K562 (cell line): Measurements from ENCODE around the gene BCL7C. TPM values are rescaled to one million over a fixed set of nuclear protein-coding genes. Genes with fewer than 3 reads are reported as not detected.

Experiments
- CUX1 ChIP-seq: fragments of 200-800 bp; sonication (Bioruptor generic); IDR thresholded peaks from 2 replicates; pipeline ENCODE4 v1.6.1; 2016; ENCODE audit warnings: missing genetic modification characterization, missing compliant biosample characterization
- ETV5 ChIP-seq: sonication (generic); formaldehyde crosslinking; IDR thresholded peaks from 2 replicates; pipeline ENCODE4 v1.4.0; 2020; ENCODE audit warnings: low read depth, mild to moderate bottlenecking, missing genetic modification reagents
- FIP1L1 ChIP-seq: fragments of 200-400 bp; formaldehyde crosslinking; IDR thresholded peaks from 2 replicates; pipeline ENCODE4 v1.6.1; 2018; ENCODE audit warnings: mild to moderate bottlenecking, low read depth, low read length; ENCODE audit not compliant: poor library complexity, severe bottlenecking
- PCBP1 ChIP-seq: fragments of 200-400 bp; formaldehyde crosslinking; IDR thresholded peaks from 2 replicates; pipeline ENCODE4 v1.6.1; 2018; ENCODE audit warnings: mild to moderate bottlenecking, low read depth, low read length; ENCODE audit not compliant: poor library complexity, severe bottlenecking
- RBBP5 ChIP-seq: fragments of 200-600 bp; sonication (generic); IDR thresholded peaks from 2 replicates; pipeline ENCODE4 v1.6.1; 2012; ENCODE audit warnings: borderline replicate concordance, mild to moderate bottlenecking, low read length, control low read depth, inconsistent platforms; ENCODE audit not compliant: insufficient read depth, poor library complexity, severe bottlenecking
- SAP30 ChIP-seq: fragments of 200-600 bp; sonication (generic); IDR thresholded peaks from 2 replicates; pipeline ENCODE4 v1.6.1; 2012; ENCODE audit warnings: borderline replicate concordance, low read depth, mild to moderate bottlenecking, moderate library complexity, low read length, control low read depth, inconsistent platforms; ENCODE audit not compliant: insufficient read depth, poor library complexity, severe bottlenecking
- SIN3B ChIP-seq: fragments of 450-650 bp; IDR thresholded peaks from 2 replicates; pipeline ENCODE4 v1.6.1; 2017; ENCODE audit warnings: low read depth, mild to moderate bottlenecking, moderate library complexity
- SMARCE1 ChIP-seq: fragments of 450-650 bp; IDR thresholded peaks from 2 replicates; pipeline ENCODE4 v1.7.1; 2016; ENCODE audit warnings: mild to moderate bottlenecking
- ZFX ChIP-seq: sonication (generic); formaldehyde crosslinking; IDR thresholded peaks from 2 replicates; pipeline ENCODE4 v1.8.0; 2022; ENCODE audit warnings: mild to moderate bottlenecking, missing genetic modification reagents, moderate library complexity
- ZNF274 ChIP-seq: IDR thresholded peaks from 2 replicates; pipeline ENCODE4 v1.6.1; 2011; ENCODE audit warnings: low read depth, mild to moderate bottlenecking, low read length, moderate library complexity, borderline replicate concordance
- ZNF77 ChIP-seq: fragments of 250-450 bp; sonication (Bioruptor Pico); IDR thresholded peaks from 2 replicates; pipeline ENCODE4 v1.5.0; 2020
- polyA plus RNA-seq, 8 experiments: library from polyadenylated mRNA; depleted of rRNA in 4 of 8; stranded (reverse) in 5 of 8; unstranded in 3 of 8; fragments of >200 nt; fragmentation: Nextera tagmentation in 2 of 8; fragmentation: Illumina TruSeq in 1 of 8; extraction: Ambion mirVana in 2 of 8; extraction: Trizol in 1 of 8; gene quantifications; 2 replicates each; pipeline versions ENCODE4 v1.2.1 to v1.2.3, GENCODE V29; 2011 to 2014; ENCODE audit warnings: inconsistent platforms in 1 of 8, missing spikeins in 1 of 8
- total RNA-seq, 7 experiments: library from RNA; depleted of rRNA in 6 of 7; stranded (reverse); fragments of >200 nt in 6 of 7; fragmentation: Illumina TruSeq in 2 of 7; extraction: Trizol in 2 of 7; gene quantifications; 2 replicates each; pipeline versions ENCODE4 v1.2.1 to v1.2.3, GENCODE V29; 2011 to 2021; ENCODE audit warnings: low replicate concordance in 1 of 7
- TF ChIP-seq, protein P1 (sequence below): fragments of 450-650 bp; IDR thresholded peaks from 2 replicates; pipeline ENCODE4 v1.6.1; 2016
- TF ChIP-seq, protein P2 (sequence below): fragments of 250-450 bp; sonication (Bioruptor Pico); IDR thresholded peaks from 2 replicates; pipeline ENCODE4 v1.8.0; 2022; ENCODE audit warnings: inconsistent platforms
- TF ChIP-seq, protein P3 (sequence below): fragments of 450-650 bp; IDR thresholded peaks from 2 replicates; pipeline ENCODE4 v1.6.1; 2016; ENCODE audit warnings: antibody characterized with exemption

The BCL7C gene
- total and polyA plus RNA-seq, 9 of the 15 experiments (the other 6 are each of a cell fraction or from before 2014, with no cell fraction given), result 1.7 to 85.8 (median 19.6) TPM

DNA sequence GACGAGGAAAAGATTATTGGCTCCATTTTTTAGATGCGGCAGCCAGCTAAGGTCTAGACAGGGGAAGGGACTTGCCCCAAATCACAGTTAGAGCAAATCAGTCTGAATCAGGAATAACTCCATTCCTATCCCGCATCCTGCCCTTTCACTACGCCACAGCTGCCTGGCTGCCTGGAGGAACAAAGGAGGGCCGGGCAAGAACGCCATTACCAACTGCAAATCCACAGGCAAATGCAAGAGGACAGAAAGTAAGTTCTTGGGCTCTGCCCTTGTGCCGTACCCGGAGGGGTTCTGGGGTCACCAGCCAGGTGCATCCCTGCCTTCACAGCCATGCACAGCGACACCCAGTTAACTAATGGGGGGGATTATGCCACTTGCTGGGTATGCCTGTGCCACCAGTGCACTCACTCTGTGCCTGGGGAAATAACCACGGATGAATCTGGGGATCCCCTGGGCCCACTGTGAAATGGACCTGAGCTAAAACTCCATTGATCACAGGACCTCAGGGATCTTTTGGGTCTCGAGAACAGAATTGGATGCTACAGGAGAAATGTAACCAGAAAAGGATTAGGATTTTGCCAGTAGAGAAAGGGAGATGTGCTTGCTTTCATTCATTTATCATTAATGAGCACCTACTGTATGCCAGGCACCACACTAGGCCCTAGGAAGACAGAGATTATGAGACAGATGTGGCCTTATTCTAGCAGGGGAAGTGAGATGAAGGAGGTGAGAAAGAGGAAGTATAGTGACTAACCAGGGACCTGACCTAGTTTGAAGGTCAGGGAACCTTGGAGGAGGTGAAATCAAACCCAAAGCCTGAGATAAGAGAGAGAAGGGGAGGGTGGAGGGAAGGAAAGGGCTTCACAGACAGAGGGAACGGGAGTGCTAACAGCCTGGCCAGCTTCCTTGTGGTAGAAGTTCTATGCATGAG lies 17.7 kb downstream of the BCL7C start (continued):
- TF ChIP-seq, protein P1, sequence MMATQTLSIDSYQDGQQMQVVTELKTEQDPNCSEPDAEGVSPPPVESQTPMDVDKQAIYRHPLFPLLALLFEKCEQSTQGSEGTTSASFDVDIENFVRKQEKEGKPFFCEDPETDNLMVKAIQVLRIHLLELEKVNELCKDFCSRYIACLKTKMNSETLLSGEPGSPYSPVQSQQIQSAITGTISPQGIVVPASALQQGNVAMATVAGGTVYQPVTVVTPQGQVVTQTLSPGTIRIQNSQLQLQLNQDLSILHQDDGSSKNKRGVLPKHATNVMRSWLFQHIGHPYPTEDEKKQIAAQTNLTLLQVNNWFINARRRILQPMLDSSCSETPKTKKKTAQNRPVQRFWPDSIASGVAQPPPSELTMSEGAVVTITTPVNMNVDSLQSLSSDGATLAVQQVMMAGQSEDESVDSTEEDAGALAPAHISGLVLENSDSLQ, result peak; percentile 41; the same call in 1 of the 2 replicates
- peak; percentile 44; the same call in 1 of the 2 replicates for TF ChIP-seq ZFX (CRISPR knock-in tag)
- no peak for TF ChIP-seq PCBP1
- TF ChIP-seq ZNF274, result no peak
- TF ChIP-seq RBBP5, result no peak
- TF ChIP-seq SAP30, result no peak
- peak; percentile 93 for TF ChIP-seq SMARCE1
- no peak for TF ChIP-seq ZNF77 (CRISPR knock-in tag)
- no peak for TF ChIP-seq SIN3B
- TF ChIP-seq ETV5 (CRISPR knock-in tag), result peak; percentile 39; the same call in 1 of the 2 replicates
- TF ChIP-seq, protein P2, sequence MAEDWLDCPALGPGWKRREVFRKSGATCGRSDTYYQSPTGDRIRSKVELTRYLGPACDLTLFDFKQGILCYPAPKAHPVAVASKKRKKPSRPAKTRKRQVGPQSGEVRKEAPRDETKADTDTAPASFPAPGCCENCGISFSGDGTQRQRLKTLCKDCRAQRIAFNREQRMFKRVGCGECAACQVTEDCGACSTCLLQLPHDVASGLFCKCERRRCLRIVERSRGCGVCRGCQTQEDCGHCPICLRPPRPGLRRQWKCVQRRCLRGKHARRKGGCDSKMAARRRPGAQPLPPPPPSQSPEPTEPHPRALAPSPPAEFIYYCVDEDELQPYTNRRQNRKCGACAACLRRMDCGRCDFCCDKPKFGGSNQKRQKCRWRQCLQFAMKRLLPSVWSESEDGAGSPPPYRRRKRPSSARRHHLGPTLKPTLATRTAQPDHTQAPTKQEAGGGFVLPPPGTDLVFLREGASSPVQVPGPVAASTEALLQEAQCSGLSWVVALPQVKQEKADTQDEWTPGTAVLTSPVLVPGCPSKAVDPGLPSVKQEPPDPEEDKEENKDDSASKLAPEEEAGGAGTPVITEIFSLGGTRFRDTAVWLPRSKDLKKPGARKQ (CRISPR knock-in tag), result no peak
- no peak for TF ChIP-seq FIP1L1
- TF ChIP-seq, protein P3, sequence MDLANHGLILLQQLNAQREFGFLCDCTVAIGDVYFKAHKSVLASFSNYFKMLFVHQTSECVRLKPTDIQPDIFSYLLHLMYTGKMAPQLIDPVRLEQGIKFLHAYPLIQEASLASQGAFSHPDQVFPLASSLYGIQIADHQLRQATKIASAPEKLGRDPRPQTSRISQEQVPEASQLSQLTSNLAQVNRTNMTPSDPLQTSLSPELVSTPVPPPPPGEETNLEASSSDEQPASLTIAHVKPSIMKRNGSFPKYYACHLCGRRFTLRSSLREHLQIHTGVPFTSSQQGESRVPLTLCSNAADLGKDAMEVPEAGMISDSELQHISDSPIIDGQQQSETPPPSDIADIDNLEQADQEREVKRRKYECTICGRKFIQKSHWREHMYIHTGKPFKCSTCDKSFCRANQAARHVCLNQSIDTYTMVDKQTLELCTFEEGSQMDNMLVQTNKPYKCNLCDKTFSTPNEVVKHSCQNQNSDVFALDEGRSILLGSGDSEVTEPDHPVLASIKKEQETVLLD, result peak; percentile 69; the same call in 1 of the 2 replicates
- no peak for TF ChIP-seq CUX1
